ENCODE data around the gene CHRNA4. TPM values are rescaled to one million over a fixed set of nuclear protein-coding genes. Genes with fewer than 3 reads are reported as not detected.

CHRNA4 gene
- total RNA-seq, 2 experiments from 2014 or later, result not detected

GRCh38 chr20:63348828-63349515 lies 12.2 kb downstream of the CHRNA4 start:
- DNase-seq, result no peak
- Mint-ChIP-seq H3K36me3 (ENCODE audit: low read depth) (no peaks in the 10 kb centered on the region), H3K4me1 (ENCODE audit: low read depth) (no peaks in the 10 kb centered on the region), H3K27ac (no peak overlapping the region), H3K4me3 (no peak overlapping the region), H3K27me3 (peaks cover 1% of the 10 kb centered on the region), H3K9me3 (no peaks in the 10 kb centered on the region)
- intact Hi-C loops (cut with DNase I, micrococcal nuclease), result no loop called here
- TF ChIP-seq CTCF (IDR thresholded peaks at IDR 0.05), result no peak
- Histone ChIP-seq H3K36me3 (ENCODE audit: insufficient read depth, low read length) (no peaks in the 10 kb centered on the region), H3K27ac (ENCODE audit: low read depth in 1 of 2, low read length in 2 of 2) (no peak overlapping the region), H3K4me1 (ENCODE audit: insufficient read depth, low read length) (no peaks in the 10 kb centered on the region), H3K27me3 (ENCODE audit: control insufficient read depth in 1 of 2, insufficient read depth in 2 of 2, low read length in 2 of 2) (no peaks in the 10 kb centered on the region), H3K4me3 (ENCODE audit: low read length) (no peak overlapping the region), H3K9me3 (ENCODE audit: control insufficient read depth in 1 of 2, insufficient read depth in 1 of 2, low read length in 2 of 2) (peaks cover 0 to 30% of the 10 kb centered on the region in 2 experiments)
- CTCF ChIA-PET, result no interaction called here
- POLR2A ChIA-PET, result no interaction called here
- ATAC-seq (ENCODE audit: poor library complexity), result no peak

- no peak overlapping the region for H3K4me3 Mint-ChIP-seq
- no peak for ATAC-seq (ENCODE audit: poor library complexity)
- Histone ChIP-seq H3K36me3 (ENCODE audit: insufficient read depth, low read length) (no peaks in the 10 kb centered on the region), H3K4me1 (ENCODE audit: insufficient read depth, low read length) (no peaks in the 10 kb centered on the region), H3K9me3 (ENCODE audit: control insufficient read depth in 1 of 2, insufficient read depth in 1 of 2, low read length in 2 of 2) (peaks cover 0 to 30% of the 10 kb centered on the region in 2 experiments), H3K4me3 (ENCODE audit: low read length) (no peak overlapping the region), H3K27me3 (ENCODE audit: control insufficient read depth in 1 of 2, insufficient read depth in 2 of 2, low read length in 2 of 2) (no peaks in the 10 kb centered on the region), H3K27ac (ENCODE audit: low read depth in 1 of 2, low read length in 2 of 2) (no peak overlapping the region)
- H3K4me1 Mint-ChIP-seq (ENCODE audit: low read depth), result no peaks in the 10 kb centered on the region
- no peak overlapping the region for H3K27ac Mint-ChIP-seq
- no peak for TF ChIP-seq CTCF (IDR thresholded peaks at IDR 0.05)
- no peaks in the 10 kb centered on the region for H3K36me3 Mint-ChIP-seq (ENCODE audit: low read depth)
- no peaks in the 10 kb centered on the region for H3K9me3 Mint-ChIP-seq
- DNase-seq, result no peak
- CTCF ChIA-PET, result no interaction called here
- peaks cover 4% of the 10 kb centered on the region for H3K27me3 Mint-ChIP-seq
- POLR2A ChIA-PET, result no interaction called here
- intact Hi-C loops (cut with DNase I, micrococcal nuclease), result no loop called here
Observed at GRCh38 chr20:63347950-63348827, 13.0 kb downstream of the CHRNA4 start.

- no peak overlapping the region for H3K4me3 ChIP-seq (ENCODE audit: low read length)
- H3K4me1 ChIP-seq (ENCODE audit: insufficient read depth, low read length), result no peaks in the 10 kb centered on the region
- DNase-seq, result no peak
- Mint-ChIP-seq H3K4me3 (no peak overlapping the region), H3K27me3 (peaks cover 6% of the 10 kb centered on the region), H3K4me1 (ENCODE audit: low read depth) (no peaks in the 10 kb centered on the region), H3K36me3 (ENCODE audit: low read depth) (no peaks in the 10 kb centered on the region), H3K9me3 (no peaks in the 10 kb centered on the region), H3K27ac (no peak overlapping the region)
- H3K27me3 ChIP-seq (ENCODE audit: control insufficient read depth in 1 of 2, insufficient read depth in 2 of 2, low read length in 2 of 2), result no peaks in the 10 kb centered on the region
- ChIA-PET CTCF (no interaction called here), POLR2A (no interaction called here)
- intact Hi-C loops (cut with DNase I, micrococcal nuclease), result no loop called here
- no peak for TF ChIP-seq CTCF (IDR thresholded peaks at IDR 0.05)
- no peak for ATAC-seq (ENCODE audit: poor library complexity)
- H3K27ac ChIP-seq (ENCODE audit: low read depth in 1 of 2, low read length in 2 of 2), result no peak overlapping the region
- H3K9me3 ChIP-seq (ENCODE audit: control insufficient read depth in 1 of 2, insufficient read depth in 1 of 2, low read length in 2 of 2), result peaks cover 0 to 28% of the 10 kb centered on the region in 2 experiments
- no peaks in the 10 kb centered on the region for H3K36me3 ChIP-seq (ENCODE audit: insufficient read depth, low read length)
Observed at GRCh38 chr20:63347081-63347741, 13.9 kb downstream of the CHRNA4 start.
